GM12892 (cell line): Measurements from ENCODE around the gene BCL2A1.

Experiments
- POLR2A ChIP-seq: IDR thresholded peaks from 2 replicates; pipeline ENCODE4 v1.6.1; 2011; ENCODE audit warnings: low read depth, low read length, control low read depth
- POLR2AphosphoS5 ChIP-seq: IDR thresholded peaks from 2 replicates; pipeline ENCODE4 v1.6.1; 2011; ENCODE audit warnings: low read depth, low read length, control low read depth

DNA sequence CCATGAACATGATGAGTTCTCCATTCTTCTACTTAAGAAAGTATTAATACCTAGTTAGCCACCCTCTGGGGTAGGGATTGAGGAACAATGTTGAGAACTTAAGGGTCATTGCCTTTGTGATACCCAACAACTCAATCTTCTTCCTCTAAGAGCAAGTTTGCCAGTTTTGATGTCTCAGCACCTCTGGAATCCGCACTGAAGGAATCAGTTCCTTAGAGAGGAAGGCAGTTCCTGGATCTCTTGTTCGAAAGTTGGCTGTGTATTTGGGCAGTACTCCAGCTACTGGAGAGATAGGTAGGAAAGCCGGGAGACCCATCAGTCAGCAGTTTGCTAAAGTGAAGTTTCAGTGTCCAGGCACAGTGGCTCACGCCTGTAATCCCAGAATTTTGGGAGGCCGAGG, 38.5 kb downstream of the BCL2A1 start:
- TF ChIP-seq POLR2AphosphoS5 (no peak), POLR2A (no peak)
